K562 (cell line): ENCODE results near the gene CHI3L1. TPM values are rescaled to one million over a fixed set of nuclear protein-coding genes. Genes with fewer than 3 reads are reported as not detected.

Experiments
- ATAC-seq: fragments of 200-7000 bp; cut with Tn5 transposase; 3 replicates; pipeline ENCODE4 v1.9.1; 2020; ENCODE audit warnings: moderate library complexity
- BruUV-seq: library from RNA; stranded (reverse); fragments of 400-500 nt; replicated peaks from 2 replicates; lab custom pipeline; 2021; lab: Mats Ljungman, UMichigan
- CTCF ChIA-PET: fragments of 300-600 bp; formaldehyde crosslinking; extraction: SDS; loops from one replicate; lab custom pipeline; 2021; ENCODE audit warnings: low intra/inter-chr PET ratio; lab: Yijun Ruan, JAX
- POLR2A ChIA-PET: fragments of 300-600, 350-650 bp; sonication (Branson Sonifier 250); formaldehyde crosslinking; extraction: SDS; loops from one replicate; lab custom pipeline; 2021; ENCODE audit warnings: antibody characterized with exemption, inconsistent platforms; lab: Yijun Ruan, JAX
- DNase-seq, 4 experiments: peaks; one replicate each; pipeline versions ENCODE4 v3.0.0 to v3.0.0-alpha.2; 2011 to 2018; ENCODE audit warnings: low spot score in 3 of 4, mixed read lengths in 3 of 4; ENCODE audit errors: extremely low read depth in 1 of 4
- FAIRE-seq: peaks from 2 replicates; lab custom pipeline; 2011; peaks lifted over from hg19 to GRCh38; lab: Jason Lieb, UNC
- H2AFZ ChIP-seq: 2 replicates; pipeline ENCODE4 v1.6.0; 2011; ENCODE audit warnings: low read depth, low read length, control low read depth, inconsistent platforms
- H3K27ac ChIP-seq: fragments of 200-600 bp; 3 replicates; pipeline ENCODE4 v1.8.0; 2011; ENCODE audit warnings: low read depth, mild to moderate bottlenecking, control low read depth, inconsistent platforms, low read length, moderate library complexity, mixed read lengths; ENCODE audit errors: extremely low read depth
- H3K27me3 ChIP-seq, 2 experiments: fragments of 300-600 bp in 1 of 2; 2 replicates in 1 of 2; 3 replicates in 1 of 2; pipeline versions ENCODE4 v1.6.0 to v1.8.0; 2011; ENCODE audit warnings: inconsistent platforms in 2 of 2, low read length in 2 of 2, mild to moderate bottlenecking in 1 of 2, mixed read lengths in 1 of 2, moderate library complexity in 1 of 2; ENCODE audit not compliant: control insufficient read depth in 2 of 2, insufficient read depth in 2 of 2
- H3K36me3 ChIP-seq: fragments of 300-600 bp; 3 replicates; pipeline ENCODE4 v1.8.0; 2011; ENCODE audit warnings: mild to moderate bottlenecking, low read length, inconsistent platforms; ENCODE audit not compliant: control insufficient read depth, insufficient read depth
- H3K4me1 ChIP-seq, 2 experiments: fragments of 200-600 bp in 1 of 2; replicated peaks in 1 of 2; 2 replicates in 1 of 2; 3 replicates in 1 of 2; pipeline versions ENCODE4 v1.5.1 to v1.8.0; 2011; ENCODE audit warnings: inconsistent platforms in 2 of 2, low read length in 2 of 2, mild to moderate bottlenecking in 1 of 2, mixed read lengths in 1 of 2, moderate library complexity in 1 of 2; ENCODE audit not compliant: control insufficient read depth in 2 of 2, insufficient read depth in 2 of 2
- H3K4me2 ChIP-seq: 2 replicates; pipeline ENCODE4 v1.6.1; 2011; ENCODE audit warnings: low read length, control low read depth, inconsistent platforms, mixed read lengths; ENCODE audit not compliant: insufficient read depth
- H3K4me3 ChIP-seq: fragments of 200-600 bp; sonication (generic), shearing (Covaris generic); 2 replicates; pipeline ENCODE4 v1.5.1; 2016; ENCODE audit warnings: control low read depth, inconsistent platforms
- H3K79me2 ChIP-seq: fragments of 200-600 bp; 3 replicates; pipeline ENCODE4 v1.8.0; 2011; ENCODE audit warnings: low read length, inconsistent platforms; ENCODE audit not compliant: control insufficient read depth, insufficient read depth
- H3K9ac ChIP-seq, 2 experiments: 2 replicates each; pipeline versions ENCODE4 v1.6.0 to v1.6.1; 2011; ENCODE audit warnings: low read depth in 2 of 2, low read length in 2 of 2, control low read depth in 1 of 2, inconsistent platforms in 1 of 2, mild to moderate bottlenecking in 1 of 2, mixed read lengths in 1 of 2; ENCODE audit not compliant: insufficient read depth in 1 of 2
- H3K9me1 ChIP-seq: one replicate; pipeline ENCODE4 v1.6.0; 2011; ENCODE audit warnings: inconsistent platforms, mild to moderate bottlenecking, low read length, moderate library complexity; ENCODE audit not compliant: control insufficient read depth, insufficient read depth
- H3K9me3 ChIP-seq: replicated peaks from 2 replicates; pipeline ENCODE4 v1.5.1; 2011; ENCODE audit warnings: low read depth, low read length, inconsistent platforms; ENCODE audit not compliant: control insufficient read depth, insufficient read depth
- H4K20me1 ChIP-seq: replicated peaks from 2 replicates; pipeline ENCODE4 v1.6.1; 2011; ENCODE audit warnings: low read length, inconsistent platforms, mixed read lengths; ENCODE audit not compliant: control insufficient read depth, insufficient read depth
- SPI1 ChIP-seq: IDR thresholded peaks from 2 replicates; pipeline ENCODE4 v1.6.1; 2011; ENCODE audit warnings: low read depth, low read length, control low read depth, borderline replicate concordance
- TEAD2 ChIP-seq: fragments of 450-650 bp; IDR thresholded peaks from 2 replicates; pipeline ENCODE4 v1.6.1; 2016; ENCODE audit warnings: missing genetic modification characterization, control low read depth, missing compliant biosample characterization
- ZNF780A ChIP-seq: fragments of 250-450 bp; sonication (Bioruptor Pico); IDR thresholded peaks from 2 replicates; pipeline ENCODE4 v1.5.0; 2021; ENCODE audit warnings: mild to moderate bottlenecking
- WGBS: fragments of 100-300 bp; shearing (Covaris generic); methylation state at CpG from one replicate; pipeline ENCODE4 v1.1.6; 2016; ENCODE audit warnings: low coverage, mixed read lengths; ENCODE audit not compliant: insufficient coverage; ENCODE audit errors: missing lambda C conversion rate; 5-methylcytosine and 5-hydroxymethylcytosine counted together
- in situ Hi-C: fragments of 300-500 bp; cut with MboI; formaldehyde crosslinking; loops from 4 replicates; pipeline ENCODE4 v1.15.0; 2018; ENCODE audit warnings: inconsistent platforms, mixed read lengths
- intact Hi-C: fragments of 100-400 bp; cut with micrococcal nuclease; formaldehyde crosslinking; loops from 2 replicates; pipeline ENCODE4 v1.14.2; 2022
- polyA plus RNA-seq, 8 experiments: library from polyadenylated mRNA; depleted of rRNA in 4 of 8; stranded (reverse) in 5 of 8; unstranded in 3 of 8; fragments of >200 nt; fragmentation: Nextera tagmentation in 2 of 8; fragmentation: Illumina TruSeq in 1 of 8; extraction: Ambion mirVana in 2 of 8; extraction: Trizol in 1 of 8; gene quantifications; 2 replicates each; pipeline versions ENCODE4 v1.2.1 to v1.2.3, GENCODE V29; 2011 to 2014; ENCODE audit warnings: inconsistent platforms in 1 of 8, missing spikeins in 1 of 8
- total RNA-seq, 7 experiments: library from RNA; depleted of rRNA in 6 of 7; stranded (reverse); fragments of >200 nt in 6 of 7; fragmentation: Illumina TruSeq in 2 of 7; extraction: Trizol in 2 of 7; gene quantifications; 2 replicates each; pipeline versions ENCODE4 v1.2.1 to v1.2.3, GENCODE V29; 2011 to 2021; ENCODE audit warnings: low replicate concordance in 1 of 7
- TF ChIP-seq, protein P1 (sequence below): sonication (generic); formaldehyde crosslinking; IDR thresholded peaks from 2 replicates; pipeline ENCODE4 v1.4.0; 2020; ENCODE audit warnings: mild to moderate bottlenecking, missing genetic modification reagents

The CHI3L1 gene
- total and polyA plus RNA-seq, 9 of the 15 experiments (the other 6 are each of a cell fraction or from before 2014, with no cell fraction given): not detected

- no peak overlapping the region for H3K4me2 ChIP-seq
- BruUV-seq: no TSS peak
- H4K20me1 ChIP-seq: peaks cover 12% of the 10 kb centered on the region
- intact Hi-C loops: no loop called here
- no peak for FAIRE-seq
- H3K27me3 ChIP-seq: peaks cover 33 to 82% of the 10 kb centered on the region in 2 experiments
- no peak for ATAC-seq
- H3K9me1 ChIP-seq: no peaks in the 10 kb centered on the region
- H3K4me1 ChIP-seq: no peaks in the 10 kb centered on the region; a peak in 1 of 5 replicates
- no peak overlapping the region for H3K27ac ChIP-seq
- H3K36me3 ChIP-seq: no peaks in the 10 kb centered on the region
- no peak overlapping the region for H2AFZ ChIP-seq
- in situ Hi-C loops: no loop called here
- H3K9me3 ChIP-seq: no peaks in the 10 kb centered on the region
- no peak for TF ChIP-seq TEAD2 (tag)
- TF ChIP-seq ZNF780A (CRISPR knock-in tag): no peak
- TF ChIP-seq, protein P1, sequence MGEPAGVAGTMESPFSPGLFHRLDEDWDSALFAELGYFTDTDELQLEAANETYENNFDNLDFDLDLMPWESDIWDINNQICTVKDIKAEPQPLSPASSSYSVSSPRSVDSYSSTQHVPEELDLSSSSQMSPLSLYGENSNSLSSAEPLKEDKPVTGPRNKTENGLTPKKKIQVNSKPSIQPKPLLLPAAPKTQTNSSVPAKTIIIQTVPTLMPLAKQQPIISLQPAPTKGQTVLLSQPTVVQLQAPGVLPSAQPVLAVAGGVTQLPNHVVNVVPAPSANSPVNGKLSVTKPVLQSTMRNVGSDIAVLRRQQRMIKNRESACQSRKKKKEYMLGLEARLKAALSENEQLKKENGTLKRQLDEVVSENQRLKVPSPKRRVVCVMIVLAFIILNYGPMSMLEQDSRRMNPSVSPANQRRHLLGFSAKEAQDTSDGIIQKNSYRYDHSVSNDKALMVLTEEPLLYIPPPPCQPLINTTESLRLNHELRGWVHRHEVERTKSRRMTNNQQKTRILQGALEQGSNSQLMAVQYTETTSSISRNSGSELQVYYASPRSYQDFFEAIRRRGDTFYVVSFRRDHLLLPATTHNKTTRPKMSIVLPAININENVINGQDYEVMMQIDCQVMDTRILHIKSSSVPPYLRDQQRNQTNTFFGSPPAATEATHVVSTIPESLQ: no peak
- TF ChIP-seq SPI1: no peak
- ChIA-PET POLR2A (interaction anchor here (1.3 kb wide), 1 partner anchor 11 kb away, joined by 6 read pairs; no protein-coding TSS in a partner anchor), CTCF (no interaction called here)
- H3K9ac ChIP-seq: no peak overlapping the region
- 0% methylated on average over 5 of the region's 5 CpGs for WGBS
- no peaks in the 10 kb centered on the region for H3K79me2 ChIP-seq
- no peak overlapping the region for H3K4me3 ChIP-seq
- no peak for DNase-seq
Measured at GRCh38 chr1:203147376-203147775, 39.1 kb downstream of the CHI3L1 start.
